NB4 (cell line): ENCODE measurements around the gene PSMA8.

Experiments used
- MYC ChIP-seq: IDR thresholded peaks from 2 replicates; pipeline ENCODE4 v1.6.1; 2011; ENCODE audit warnings: low read depth, low read length
- POLR2A ChIP-seq: IDR thresholded peaks from 2 replicates; pipeline ENCODE4 v1.6.1; 2011; ENCODE audit warnings: mild to moderate bottlenecking; ENCODE audit not compliant: insufficient read length; ENCODE audit errors: extremely low read depth
- TF ChIP-seq, protein P1 (sequence below): IDR thresholded peaks from one replicate; pipeline ENCODE4 v1.5.1; 2012; ENCODE audit warnings: low read depth, low read length

DNA sequence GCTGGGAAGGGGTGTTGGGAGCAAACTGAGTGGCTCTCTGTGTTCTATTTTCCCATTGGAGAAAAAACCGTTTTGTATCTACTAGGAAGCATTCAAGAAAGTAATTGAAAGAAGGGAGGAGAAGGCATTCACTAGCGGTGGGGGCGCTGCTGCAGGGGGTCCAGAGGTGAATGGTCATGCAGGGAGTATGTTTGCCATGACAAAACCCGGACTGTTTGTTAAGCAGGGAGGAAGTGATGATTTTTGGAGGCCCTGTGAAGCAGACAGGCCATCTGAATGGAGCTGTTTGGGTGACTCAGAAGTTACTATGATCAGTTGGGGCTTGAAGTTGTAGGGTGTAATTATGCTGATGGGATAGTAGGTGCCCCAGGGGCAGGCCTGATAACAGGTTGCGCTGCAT lies 99.5 kb downstream of the PSMA8 start:
- TF ChIP-seq, protein P1, sequence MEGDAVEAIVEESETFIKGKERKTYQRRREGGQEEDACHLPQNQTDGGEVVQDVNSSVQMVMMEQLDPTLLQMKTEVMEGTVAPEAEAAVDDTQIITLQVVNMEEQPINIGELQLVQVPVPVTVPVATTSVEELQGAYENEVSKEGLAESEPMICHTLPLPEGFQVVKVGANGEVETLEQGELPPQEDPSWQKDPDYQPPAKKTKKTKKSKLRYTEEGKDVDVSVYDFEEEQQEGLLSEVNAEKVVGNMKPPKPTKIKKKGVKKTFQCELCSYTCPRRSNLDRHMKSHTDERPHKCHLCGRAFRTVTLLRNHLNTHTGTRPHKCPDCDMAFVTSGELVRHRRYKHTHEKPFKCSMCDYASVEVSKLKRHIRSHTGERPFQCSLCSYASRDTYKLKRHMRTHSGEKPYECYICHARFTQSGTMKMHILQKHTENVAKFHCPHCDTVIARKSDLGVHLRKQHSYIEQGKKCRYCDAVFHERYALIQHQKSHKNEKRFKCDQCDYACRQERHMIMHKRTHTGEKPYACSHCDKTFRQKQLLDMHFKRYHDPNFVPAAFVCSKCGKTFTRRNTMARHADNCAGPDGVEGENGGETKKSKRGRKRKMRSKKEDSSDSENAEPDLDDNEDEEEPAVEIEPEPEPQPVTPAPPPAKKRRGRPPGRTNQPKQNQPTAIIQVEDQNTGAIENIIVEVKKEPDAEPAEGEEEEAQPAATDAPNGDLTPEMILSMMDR, result no peak
- TF ChIP-seq POLR2A (no peak), MYC (no peak)
